Mesothelial cell of epicardium (in vitro differentiated cells): ENCODE measurements around the gene ANKRD7. TPM values are rescaled to one million over a fixed set of nuclear protein-coding genes. Genes with fewer than 3 reads are reported as not detected.

Experiments
- DNase-seq, 2 experiments: peaks; one replicate each; pipeline ENCODE4 v3.0.0; 2021; ENCODE audit warnings: low spot score in 2 of 2; ENCODE audit not compliant: unreplicated experiment in 2 of 2
- H3K27ac Mint-ChIP-seq: 2 replicates; pipeline ENCODE4 v1.8.0; 2021; ENCODE audit warnings: mixed read lengths
- H3K27me3 Mint-ChIP-seq: 2 replicates; pipeline ENCODE4 v1.8.0; 2021; ENCODE audit warnings: low read depth, mixed read lengths
- H3K36me3 Mint-ChIP-seq: 2 replicates; pipeline ENCODE4 v1.8.0; 2021; ENCODE audit warnings: mixed read lengths
- H3K4me1 Mint-ChIP-seq: 2 replicates; pipeline ENCODE4 v1.8.0; 2021; ENCODE audit warnings: mixed read lengths
- H3K4me3 Mint-ChIP-seq: 2 replicates; pipeline ENCODE4 v1.8.0; 2021; ENCODE audit warnings: mild to moderate bottlenecking, moderate library complexity, mixed read lengths
- H3K9me3 Mint-ChIP-seq: 2 replicates; pipeline ENCODE4 v1.8.0; 2021; ENCODE audit warnings: mixed read lengths
- total RNA-seq: library from RNA; stranded (reverse); gene quantifications from 3 replicates; pipeline ENCODE4 v1.2.1, GENCODE V29; 2021
- TF ChIP-seq, protein P1 (sequence below): fragments of 200-600 bp; sonication (generic); IDR thresholded peaks from one replicate; pipeline ENCODE4 v1.5.0; 2021; ENCODE audit warnings: antibody characterized with exemption; ENCODE audit not compliant: unreplicated experiment

The ANKRD7 gene
- total RNA-seq, 1 donor from 2014 or later: not detected

DNA sequence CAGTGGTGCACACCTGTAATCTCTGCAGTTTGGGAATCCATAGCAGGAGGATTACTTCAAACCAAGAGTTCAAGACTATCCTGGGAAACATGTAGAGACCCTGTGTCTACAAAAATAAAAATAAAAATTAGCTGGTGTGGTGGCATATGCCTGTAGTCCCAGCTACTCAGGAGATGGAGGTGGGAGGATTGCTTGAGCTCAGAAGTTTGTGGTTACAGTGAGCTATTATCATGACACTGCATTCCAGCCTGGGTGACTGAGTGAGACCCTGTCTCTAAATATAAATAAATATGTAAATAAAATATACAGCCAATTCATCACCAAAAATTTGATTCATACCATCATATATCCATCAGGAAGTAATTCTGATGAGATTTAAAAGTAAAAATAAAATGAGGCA is 60.9 kb downstream of the ANKRD7 start:
- H3K27ac Mint-ChIP-seq: no peak overlapping the region
- H3K4me3 Mint-ChIP-seq: no peak overlapping the region
- TF ChIP-seq, protein P1, sequence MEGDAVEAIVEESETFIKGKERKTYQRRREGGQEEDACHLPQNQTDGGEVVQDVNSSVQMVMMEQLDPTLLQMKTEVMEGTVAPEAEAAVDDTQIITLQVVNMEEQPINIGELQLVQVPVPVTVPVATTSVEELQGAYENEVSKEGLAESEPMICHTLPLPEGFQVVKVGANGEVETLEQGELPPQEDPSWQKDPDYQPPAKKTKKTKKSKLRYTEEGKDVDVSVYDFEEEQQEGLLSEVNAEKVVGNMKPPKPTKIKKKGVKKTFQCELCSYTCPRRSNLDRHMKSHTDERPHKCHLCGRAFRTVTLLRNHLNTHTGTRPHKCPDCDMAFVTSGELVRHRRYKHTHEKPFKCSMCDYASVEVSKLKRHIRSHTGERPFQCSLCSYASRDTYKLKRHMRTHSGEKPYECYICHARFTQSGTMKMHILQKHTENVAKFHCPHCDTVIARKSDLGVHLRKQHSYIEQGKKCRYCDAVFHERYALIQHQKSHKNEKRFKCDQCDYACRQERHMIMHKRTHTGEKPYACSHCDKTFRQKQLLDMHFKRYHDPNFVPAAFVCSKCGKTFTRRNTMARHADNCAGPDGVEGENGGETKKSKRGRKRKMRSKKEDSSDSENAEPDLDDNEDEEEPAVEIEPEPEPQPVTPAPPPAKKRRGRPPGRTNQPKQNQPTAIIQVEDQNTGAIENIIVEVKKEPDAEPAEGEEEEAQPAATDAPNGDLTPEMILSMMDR: no peak
- no peaks in the 10 kb centered on the region for H3K27me3 Mint-ChIP-seq
- no peaks in the 10 kb centered on the region for H3K36me3 Mint-ChIP-seq
- peaks cover 3% of the 10 kb centered on the region for H3K4me1 Mint-ChIP-seq
- DNase-seq: no peak
- peaks cover 23% of the 10 kb centered on the region for H3K9me3 Mint-ChIP-seq

DNA sequence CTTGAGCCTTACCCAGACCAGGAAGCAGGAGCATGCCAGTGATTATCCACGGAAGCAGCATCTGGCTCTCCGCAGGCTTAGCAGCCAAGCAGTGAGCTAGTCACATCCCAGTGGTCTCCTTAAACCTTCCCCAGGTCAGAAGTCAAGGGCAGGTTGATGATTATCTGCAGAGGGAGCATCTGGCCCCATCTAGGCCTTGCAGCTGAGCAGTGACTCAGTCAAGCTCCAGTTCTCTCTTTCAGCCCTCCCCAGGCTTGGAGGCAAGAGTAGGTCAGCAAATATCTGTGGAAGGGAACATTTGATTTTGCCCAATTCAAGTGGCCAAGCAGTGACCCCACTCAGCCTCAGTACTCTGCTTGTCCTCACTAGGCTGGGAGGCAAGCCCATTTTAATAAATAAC is 61.6 kb downstream of the ANKRD7 start:
- no peaks in the 10 kb centered on the region for H3K36me3 Mint-ChIP-seq
- no peak for DNase-seq
- no peak overlapping the region for H3K4me3 Mint-ChIP-seq
- H3K9me3 Mint-ChIP-seq: peaks cover 24% of the 10 kb centered on the region
- TF ChIP-seq, protein P1: no peak
- H3K27ac Mint-ChIP-seq: no peak overlapping the region
- H3K4me1 Mint-ChIP-seq: no peaks in the 10 kb centered on the region
- H3K27me3 Mint-ChIP-seq: no peaks in the 10 kb centered on the region

DNA sequence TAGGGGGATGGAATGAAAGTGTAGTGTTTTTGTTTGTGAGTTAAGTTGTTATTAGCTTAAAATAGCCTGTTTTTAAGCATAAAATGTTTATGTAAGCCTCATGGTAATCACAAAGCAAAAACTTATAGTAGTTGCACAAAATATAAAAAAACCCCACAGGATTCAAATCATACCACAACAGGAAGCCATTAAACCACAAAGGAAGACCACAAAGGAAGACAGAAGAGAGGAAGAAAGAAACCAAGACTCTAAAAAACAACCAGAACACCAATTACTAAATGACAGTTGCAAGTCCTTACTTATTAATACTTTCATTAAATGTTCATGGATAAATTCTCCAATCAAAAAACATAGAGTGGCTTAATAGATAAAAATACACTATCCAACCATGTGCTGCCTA is 63.6 kb downstream of the ANKRD7 start:
- no peak for DNase-seq
- Mint-ChIP-seq H3K4me1 (no peaks in the 10 kb centered on the region), H3K9me3 (peaks cover 29% of the 10 kb centered on the region), H3K36me3 (no peaks in the 10 kb centered on the region), H3K27me3 (no peaks in the 10 kb centered on the region), H3K4me3 (no peak overlapping the region), H3K27ac (no peak overlapping the region)
- TF ChIP-seq, protein P1: no peak

DNA sequence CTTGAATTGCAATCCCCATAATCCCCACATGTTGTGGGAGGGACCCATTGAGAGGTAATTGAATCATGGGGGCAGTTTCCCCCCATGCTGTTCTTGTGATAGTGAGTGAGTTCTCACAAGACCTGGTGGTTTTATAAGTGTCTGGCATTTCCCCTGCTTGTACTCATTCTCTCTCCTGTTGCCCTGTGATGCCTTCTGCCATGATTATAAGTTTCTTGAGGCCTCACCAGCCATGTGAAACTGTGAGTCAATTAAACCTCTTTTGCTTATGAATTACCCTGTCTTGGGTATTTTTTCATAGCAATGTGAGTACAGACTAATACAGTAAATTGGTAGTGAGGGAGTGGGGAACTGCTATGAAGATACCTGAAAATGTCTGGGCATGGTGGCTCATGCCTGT is 65.0 kb downstream of the ANKRD7 start:
- TF ChIP-seq, protein P1: no peak
- Mint-ChIP-seq H3K27ac (no peak overlapping the region), H3K36me3 (no peaks in the 10 kb centered on the region), H3K4me1 (no peaks in the 10 kb centered on the region), H3K9me3 (peaks cover 29% of the 10 kb centered on the region), H3K4me3 (no peak overlapping the region), H3K27me3 (no peaks in the 10 kb centered on the region)
- DNase-seq: no peak

Other genes with a start within 250 kb of the ANKRD7 start
- 36.4 to 36.8 TPM (median 36.8 TPM) in 3 replicates for gene LSM8, start 40.5 kb upstream of the ANKRD7 start, total RNA-seq